Measurements from ENCODE around the gene SHQ1. TPM values are rescaled to one million over a fixed set of nuclear protein-coding genes. Genes with fewer than 3 reads are reported as not detected.
A peak's percentile ranks its signal among the peaks of the same experiment; 100 is the strongest.

SHQ1 gene
- total RNA-seq, 1 experiment from 2014 or later: 32.5 TPM

- peaks cover 67% of the 10 kb centered on the region for H3K27me3 Mint-ChIP-seq (ENCODE audit: low read depth)
- no peak for TF ChIP-seq CTCF (conservative IDR thresholded peaks at IDR 0.05)
These were observed 39.1 kb upstream of the SHQ1 start for GRCh38 chr3:72887343-72887704.

More at GRCh38 chr3:72887343-72887704, 39.1 kb upstream of the SHQ1 start:
- Mint-ChIP-seq H3K36me3 (ENCODE audit: insufficient read depth in 1 of 3, low read depth in 3 of 3) (peaks cover 0 to 4% (median 4%) of the 10 kb centered on the region in 3 experiments; a peak in 6 of 7 replicates), H3K4me3 (peak overlapping the region; percentile 58 to 82), H3K27ac (no peak overlapping the region), H3K9me3 (peaks cover 4 to 5% of the 10 kb centered on the region in 2 experiments; a peak in 4 of 5 replicates), H3K4me1 (peaks cover 31 to 36% of the 10 kb centered on the region in 2 experiments)
- no peak overlapping the region for H2BK5ac ChIP-seq (ENCODE audit: insufficient read length, low read length)
- no peak overlapping the region for H3K56ac ChIP-seq (ENCODE audit: insufficient read length, low read depth, low read length)
- H4K8ac ChIP-seq (replicated peaks; ENCODE audit: insufficient read length, low read depth, low read length): no peak overlapping the region
- H3K27me3 ChIP-seq (ENCODE audit: insufficient read depth, low read length): peaks cover 4% of the 10 kb centered on the region; the same call in 1 of the 2 replicates
- H2AFZ ChIP-seq (ENCODE audit: low read length): no peak overlapping the region
- no peak overlapping the region for H3K4ac ChIP-seq (ENCODE audit: low read depth, low read length)
- H2BK12ac ChIP-seq (ENCODE audit: insufficient read length, low read depth, low read length): no peak overlapping the region
- H3K9me3 ChIP-seq (ENCODE audit: control insufficient read depth, low read depth, low read length): no peaks in the 10 kb centered on the region
- H3K23me2 ChIP-seq (ENCODE audit: insufficient read length, low read depth, low read length, poor library complexity, severe bottlenecking): peaks cover 6% of the 10 kb centered on the region
- no peak overlapping the region for H2BK20ac ChIP-seq (ENCODE audit: low read depth, low read length, poor library complexity, severe bottlenecking)
- H2AK5ac ChIP-seq (ENCODE audit: insufficient read length, low read length): no peak overlapping the region
- no peak overlapping the region for H4K5ac ChIP-seq (ENCODE audit: insufficient read length, low read depth, low read length)
- H3K79me1 ChIP-seq (ENCODE audit: insufficient read depth, low read depth, low read length, poor library complexity, severe bottlenecking): no peaks in the 10 kb centered on the region
- no peak overlapping the region for H2BK120ac ChIP-seq (ENCODE audit: low read depth, low read length, poor library complexity, severe bottlenecking)
- H3K14ac ChIP-seq (ENCODE audit: insufficient read depth, low read length): no peak overlapping the region
- no peak overlapping the region for H3K18ac ChIP-seq (ENCODE audit: insufficient read length, low read depth, low read length)
- H2BK15ac ChIP-seq (ENCODE audit: low read depth, low read length): no peak overlapping the region
- H3K4me1 ChIP-seq (ENCODE audit: insufficient read depth, low read length): peaks cover 4% of the 10 kb centered on the region; the same call in 1 of the 2 replicates
- H3K4me2 ChIP-seq (ENCODE audit: insufficient read depth, insufficient read length, low read length): peak overlapping the region; percentile 88
- no peak overlapping the region for H3K23ac ChIP-seq (ENCODE audit: insufficient read length, low read depth, low read length)
- no peak overlapping the region for H3T11ph ChIP-seq (ENCODE audit: low read length)
- DNase-seq: no peak
- WGBS (ENCODE audit: extremely low coverage, insufficient read length, low lambda C conversion rate): no CpG with 5 or more reads among the region's 7 CpGs
- no peaks in the 10 kb centered on the region for H4K20me1 ChIP-seq (ENCODE audit: control insufficient read depth, insufficient read depth, insufficient read length)
- no peak overlapping the region for H3K27ac ChIP-seq (ENCODE audit: insufficient read length, low read depth, low read length)
- H3K9ac ChIP-seq (ENCODE audit: extremely low read depth, insufficient read length, low read length): peak overlapping the region; percentile 5
- H3K79me2 ChIP-seq (ENCODE audit: insufficient read depth, low read length): no peaks in the 10 kb centered on the region
- H4K91ac ChIP-seq (ENCODE audit: insufficient read length, low read depth, low read length): no peak overlapping the region
